ENCODE data around the gene ZCCHC10.

Gene ZCCHC10

GRCh38 chr5:132952829-132953228 lies 73.5 kb downstream of the ZCCHC10 start:
- Histone ChIP-seq H3K36me3 (ENCODE audit: control insufficient read depth, insufficient read depth, low read length) (peaks cover 6% of the 10 kb centered on the region), H3K27me3 (replicated peaks; ENCODE audit: control insufficient read depth, insufficient read depth, low read length) (no peaks in the 10 kb centered on the region), H3K4me3 (replicated peaks; ENCODE audit: low read depth, low read length) (no peak overlapping the region)
- no peak for DNase-seq (ENCODE audit: extremely low read depth, insufficient read length)
- no peak for TF ChIP-seq CTCF (IDR thresholded peaks at IDR 0.05; ENCODE audit: insufficient read depth, low read length, poor library complexity, severe bottlenecking)

GRCh38 chr5:132951897-132952296 lies 74.5 kb downstream of the ZCCHC10 start:
- peaks cover 6% of the 10 kb centered on the region for H3K36me3 ChIP-seq (ENCODE audit: control insufficient read depth, insufficient read depth, low read length)
- no peak overlapping the region for H3K4me3 ChIP-seq (replicated peaks; ENCODE audit: low read depth, low read length)
- H3K27me3 ChIP-seq (replicated peaks; ENCODE audit: control insufficient read depth, insufficient read depth, low read length) = no peaks in the 10 kb centered on the region
- DNase-seq (ENCODE audit: extremely low read depth, insufficient read length) = no peak
- TF ChIP-seq CTCF (IDR thresholded peaks at IDR 0.05; ENCODE audit: insufficient read depth, low read length, poor library complexity, severe bottlenecking) = no peak

DNA sequence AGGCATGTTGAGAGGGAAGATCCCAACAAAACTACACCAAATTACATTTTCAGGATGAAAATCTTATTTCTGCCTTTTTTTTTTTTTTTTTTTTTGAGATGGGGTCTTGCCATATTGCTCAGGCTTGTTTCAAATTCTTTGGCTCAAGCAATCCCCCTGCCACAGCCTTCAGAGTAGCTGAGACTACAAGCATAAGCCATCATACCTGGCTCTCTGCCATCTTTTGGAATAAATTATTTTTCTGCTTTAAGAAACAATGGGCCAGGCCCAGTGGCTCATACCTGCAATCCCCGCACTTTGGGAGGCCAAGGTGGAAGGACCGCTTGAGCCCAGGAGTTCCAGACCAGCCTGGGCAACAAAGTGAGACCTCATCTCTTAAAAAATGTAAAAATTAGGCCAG lies 77.2 kb downstream of the ZCCHC10 start:
- H3K36me3 ChIP-seq (ENCODE audit: control insufficient read depth, insufficient read depth, low read length) = peaks cover 2% of the 10 kb centered on the region
- no peak for TF ChIP-seq CTCF (IDR thresholded peaks at IDR 0.05; ENCODE audit: insufficient read depth, low read length, poor library complexity, severe bottlenecking)
- no peak overlapping the region for H3K4me3 ChIP-seq (replicated peaks; ENCODE audit: low read depth, low read length)
- no peak for DNase-seq (ENCODE audit: extremely low read depth, insufficient read length)
- no peaks in the 10 kb centered on the region for H3K27me3 ChIP-seq (replicated peaks; ENCODE audit: control insufficient read depth, insufficient read depth, low read length)

DNA sequence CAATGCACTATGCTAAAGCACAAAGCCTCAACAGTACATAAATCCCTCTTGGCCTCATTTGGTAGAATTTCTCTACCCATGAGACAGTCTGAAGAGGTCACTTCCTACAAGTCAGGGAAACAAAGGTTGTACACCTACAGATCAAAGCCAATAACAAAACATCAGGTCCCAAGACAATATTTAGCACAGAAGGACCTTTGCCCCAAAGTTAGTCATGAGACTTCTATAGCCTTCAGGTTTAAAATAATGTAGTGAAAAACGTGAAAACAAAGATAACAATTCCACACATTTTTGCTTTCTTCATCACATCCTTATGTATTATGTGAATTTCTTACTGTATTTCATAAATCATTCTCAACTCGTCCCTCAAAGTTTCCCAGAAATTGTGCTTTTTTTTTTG lies 78.7 kb downstream of the ZCCHC10 start:
- no peak overlapping the region for H3K4me3 ChIP-seq (replicated peaks; ENCODE audit: low read depth, low read length)
- H3K27me3 ChIP-seq (replicated peaks; ENCODE audit: control insufficient read depth, insufficient read depth, low read length) = no peaks in the 10 kb centered on the region
- H3K36me3 ChIP-seq (ENCODE audit: control insufficient read depth, insufficient read depth, low read length) = no peaks in the 10 kb centered on the region
- no peak for DNase-seq (ENCODE audit: extremely low read depth, insufficient read length)
- no peak for TF ChIP-seq CTCF (IDR thresholded peaks at IDR 0.05; ENCODE audit: insufficient read depth, low read length, poor library complexity, severe bottlenecking)

All from GM06990 (cell line).